HEK293T (cell line): ENCODE data around the gene HEXIM2.

Experiments
- FOXA1 ChIP-seq: fragments of 450-650 bp; IDR thresholded peaks from 2 replicates; pipeline ENCODE4 v1.6.1; 2016; ENCODE audit warnings: mild to moderate bottlenecking
- FOXK2 ChIP-seq: fragments of 450-650 bp; IDR thresholded peaks from 2 replicates; pipeline ENCODE4 v1.6.1; 2016; ENCODE audit warnings: mild to moderate bottlenecking

DNA sequence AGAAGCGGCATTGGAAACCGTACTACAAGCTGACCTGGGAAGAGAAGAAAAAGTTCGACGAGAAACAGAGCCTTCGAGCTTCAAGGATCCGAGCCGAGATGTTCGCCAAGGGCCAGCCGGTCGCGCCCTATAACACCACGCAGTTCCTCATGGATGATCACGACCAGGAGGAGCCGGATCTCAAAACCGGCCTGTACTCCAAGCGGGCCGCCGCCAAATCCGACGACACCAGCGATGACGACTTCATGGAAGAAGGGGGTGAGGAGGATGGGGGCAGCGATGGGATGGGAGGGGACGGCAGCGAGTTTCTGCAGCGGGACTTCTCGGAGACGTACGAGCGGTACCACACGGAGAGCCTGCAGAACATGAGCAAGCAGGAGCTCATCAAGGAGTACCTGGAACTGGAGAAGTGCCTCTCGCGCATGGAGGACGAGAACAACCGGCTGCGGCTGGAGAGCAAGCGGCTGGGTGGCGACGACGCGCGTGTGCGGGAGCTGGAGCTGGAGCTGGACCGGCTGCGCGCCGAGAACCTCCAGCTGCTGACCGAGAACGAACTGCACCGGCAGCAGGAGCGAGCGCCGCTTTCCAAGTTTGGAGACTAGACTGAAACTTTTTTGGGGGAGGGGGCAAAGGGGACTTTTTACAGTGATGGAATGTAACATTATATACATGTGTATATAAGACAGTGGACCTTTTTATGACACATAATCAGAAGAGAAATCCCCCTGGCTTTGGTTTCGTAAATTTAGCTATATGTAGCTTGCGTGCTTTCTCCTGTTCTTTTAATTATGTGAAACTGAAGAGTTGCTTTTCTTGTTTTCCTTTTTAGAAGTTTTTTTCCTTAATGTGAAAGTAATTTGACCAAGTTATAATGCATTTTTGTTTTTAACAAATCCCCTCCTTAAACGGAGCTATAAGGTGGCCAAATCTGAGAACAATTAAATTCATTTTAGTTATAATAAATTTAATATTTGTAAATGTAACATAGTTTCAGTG, 11.7 kb upstream of the HEXIM2 start:
- TF ChIP-seq FOXK2 (no peak), FOXA1 (no peak)
